ENCODE measurements around the gene TNIK.
"Not testable (repeated sequence)": the region's sequence is repeated elsewhere in the genome, so short reads cannot be mapped to it uniquely, and the experiment has no call there.

TNIK gene

DNA sequence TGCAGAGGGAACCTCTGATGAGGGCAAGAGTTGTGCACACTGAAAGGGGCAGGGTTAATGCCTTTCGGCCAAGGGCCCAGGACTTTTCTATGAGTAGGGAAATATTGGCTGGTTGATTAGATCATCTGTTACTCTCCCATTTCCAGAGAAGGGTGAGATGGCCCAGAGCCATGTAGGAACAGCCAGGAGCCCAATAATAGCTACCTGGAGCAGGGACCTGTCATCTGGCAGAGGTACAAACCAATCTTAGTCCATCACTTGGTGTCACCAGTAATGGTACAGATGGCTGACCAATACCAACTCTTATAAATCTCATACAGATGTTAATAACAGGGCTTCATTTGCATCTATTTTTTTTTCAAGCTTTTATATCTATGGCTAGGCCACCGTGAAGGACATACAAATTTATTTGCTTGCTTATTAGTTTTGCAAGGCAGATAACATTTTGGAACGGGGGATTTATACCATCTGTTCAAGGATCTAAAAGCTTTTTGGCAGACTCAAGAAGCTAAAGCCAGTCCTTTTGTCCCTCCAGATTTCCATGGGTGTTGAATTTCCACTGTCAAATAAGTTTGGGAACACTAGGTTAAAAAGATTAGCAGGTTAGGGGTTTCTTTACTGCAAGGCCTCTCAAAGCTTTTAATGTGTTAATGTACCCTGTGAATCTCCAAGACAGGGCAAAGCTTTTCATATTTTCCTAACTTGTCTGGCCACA lies 79.3 kb downstream of the TNIK start:
- no peak for DNase-seq

DNA sequence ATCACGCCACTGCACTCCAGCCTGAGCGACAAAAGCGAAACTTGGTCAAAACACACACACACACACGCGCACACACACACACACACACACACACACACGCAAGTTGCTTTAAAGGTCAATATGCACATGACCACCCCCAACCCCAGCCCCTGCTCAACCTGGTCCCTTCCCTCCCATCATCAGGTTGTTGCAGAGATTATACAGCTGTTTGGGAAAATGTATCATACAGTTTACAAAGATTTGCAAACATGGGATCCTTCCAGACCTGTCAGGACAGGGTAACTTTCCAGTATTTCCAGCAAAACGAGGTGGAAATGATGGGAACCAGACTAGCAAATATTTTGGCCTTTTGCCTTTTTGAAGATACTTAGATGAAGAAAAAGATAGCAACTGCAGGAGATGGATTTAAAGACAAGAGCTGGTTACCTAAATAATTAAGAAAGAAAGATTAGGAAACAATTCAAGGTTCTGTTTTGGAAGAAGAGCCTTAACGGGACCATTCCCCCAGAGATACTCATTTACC lies 80.2 kb downstream of the TNIK start:
- DNase-seq: no peak

DNA sequence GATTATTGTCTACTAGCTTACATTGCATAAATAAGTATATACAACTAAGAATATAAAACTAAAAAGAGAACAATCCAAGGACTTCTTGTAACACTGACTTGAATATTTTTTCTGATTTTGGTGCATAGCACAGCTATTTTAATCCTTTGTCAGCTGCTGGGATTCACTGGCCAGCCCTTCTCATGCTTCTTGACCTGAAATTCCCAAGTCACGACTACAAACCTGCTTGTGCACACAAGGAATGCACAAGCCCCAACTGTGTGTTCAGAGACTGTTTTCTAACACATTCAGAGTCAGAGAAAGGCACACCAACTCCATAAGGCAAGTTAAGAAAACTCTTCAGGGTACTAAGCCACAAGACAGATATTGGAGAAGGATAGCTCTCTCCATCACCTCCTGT lies 80.9 kb downstream of the TNIK start:
- no peak for DNase-seq

DNA sequence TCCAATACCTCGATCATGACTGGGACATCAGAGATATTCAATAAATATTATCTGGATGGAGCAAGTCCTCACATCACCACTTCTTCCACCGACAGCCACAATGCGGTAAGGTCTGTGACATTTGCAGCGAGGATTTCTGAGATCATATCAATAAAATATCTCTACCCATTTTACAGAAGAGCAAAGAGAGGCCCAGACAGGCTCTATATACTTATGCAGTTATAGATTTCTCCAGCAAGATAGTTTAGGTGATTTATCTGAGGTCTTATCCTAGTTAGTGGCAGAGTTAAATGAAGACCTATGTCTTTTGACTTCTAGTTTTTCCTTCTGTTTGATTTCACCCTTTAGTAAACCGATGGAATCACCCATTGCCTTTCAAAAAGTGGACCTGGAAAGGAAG lies 81.6 kb downstream of the TNIK start:
- no peak for DNase-seq

DNA sequence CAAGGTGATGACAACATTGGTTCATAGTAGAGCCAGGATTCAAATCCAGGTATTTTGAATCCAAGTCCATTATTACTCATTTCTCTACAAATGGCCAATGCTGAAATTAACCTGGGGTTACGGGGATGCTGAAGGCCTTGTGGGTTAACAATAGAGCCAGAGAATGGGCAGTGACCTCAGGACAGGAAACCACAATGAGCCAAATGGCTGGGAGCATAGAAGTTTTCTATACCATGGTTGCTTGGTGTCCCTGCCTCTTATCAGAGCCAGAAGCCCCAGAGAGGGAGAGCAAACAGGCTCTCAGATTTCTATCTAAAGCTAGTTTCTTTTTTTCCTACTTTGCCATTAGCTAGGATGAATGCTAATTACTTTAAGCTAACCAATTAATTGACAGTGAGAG lies 82.3 kb downstream of the TNIK start:
- DNase-seq: no peak

DNA sequence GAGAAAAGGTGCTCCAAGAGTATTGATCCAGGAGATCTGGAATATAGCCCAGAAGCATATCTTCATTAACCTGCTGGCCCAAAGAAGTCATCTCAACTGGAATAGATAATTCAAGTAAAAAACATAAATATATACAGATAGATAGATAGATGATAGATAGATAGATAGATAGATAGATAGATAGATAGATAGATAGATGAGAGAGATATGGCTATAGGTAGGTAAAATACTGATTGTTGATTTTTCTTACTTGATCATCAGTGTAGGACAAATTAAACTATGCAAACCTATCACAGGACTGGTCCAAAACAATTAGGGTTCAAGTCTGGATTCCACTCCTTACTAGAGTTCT lies 83.6 kb downstream of the TNIK start:
- DNase-seq: no peak

DNA sequence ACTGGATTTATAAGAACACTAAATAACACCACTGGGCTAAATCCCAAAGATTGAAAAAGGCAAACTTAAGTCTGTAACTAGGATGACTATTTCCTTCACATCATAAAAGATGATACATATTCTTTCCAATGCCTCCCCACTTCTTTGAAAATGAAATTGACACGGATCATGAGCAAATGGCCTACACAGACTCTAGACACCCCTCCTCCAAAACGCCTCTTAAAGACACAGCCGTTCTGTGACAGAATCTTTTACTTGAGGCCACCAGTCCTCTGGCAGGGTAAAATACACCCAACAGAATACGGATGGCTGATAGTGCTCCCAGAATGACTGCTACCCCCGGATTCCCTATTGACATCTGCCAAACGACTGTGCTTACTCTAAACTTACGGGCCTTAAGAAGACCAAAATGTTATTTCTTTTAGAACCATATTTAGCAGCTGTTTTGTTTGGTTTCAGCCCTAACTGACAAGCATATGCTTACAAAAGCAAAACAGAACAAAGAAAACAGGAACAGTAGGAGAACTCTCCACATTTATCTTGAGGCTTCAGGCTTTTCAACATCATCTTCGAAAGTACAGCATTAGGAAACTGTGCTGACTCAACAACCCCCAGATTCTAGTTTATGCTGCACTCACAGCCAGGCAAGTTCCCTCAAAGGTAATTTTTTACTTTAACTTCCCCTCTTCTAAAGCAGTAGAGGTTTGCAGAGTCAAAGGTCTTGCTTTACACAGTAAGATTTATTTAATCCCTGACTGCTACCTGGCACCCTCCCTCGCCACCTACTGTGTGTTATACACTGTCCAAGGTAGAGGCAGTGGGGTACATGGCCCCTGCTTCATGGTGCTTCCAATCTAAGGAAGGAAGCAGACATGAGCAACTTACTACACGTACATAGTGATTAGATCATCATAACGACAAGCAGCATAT lies 84.3 kb downstream of the TNIK start:
- no peak for DNase-seq

DNA sequence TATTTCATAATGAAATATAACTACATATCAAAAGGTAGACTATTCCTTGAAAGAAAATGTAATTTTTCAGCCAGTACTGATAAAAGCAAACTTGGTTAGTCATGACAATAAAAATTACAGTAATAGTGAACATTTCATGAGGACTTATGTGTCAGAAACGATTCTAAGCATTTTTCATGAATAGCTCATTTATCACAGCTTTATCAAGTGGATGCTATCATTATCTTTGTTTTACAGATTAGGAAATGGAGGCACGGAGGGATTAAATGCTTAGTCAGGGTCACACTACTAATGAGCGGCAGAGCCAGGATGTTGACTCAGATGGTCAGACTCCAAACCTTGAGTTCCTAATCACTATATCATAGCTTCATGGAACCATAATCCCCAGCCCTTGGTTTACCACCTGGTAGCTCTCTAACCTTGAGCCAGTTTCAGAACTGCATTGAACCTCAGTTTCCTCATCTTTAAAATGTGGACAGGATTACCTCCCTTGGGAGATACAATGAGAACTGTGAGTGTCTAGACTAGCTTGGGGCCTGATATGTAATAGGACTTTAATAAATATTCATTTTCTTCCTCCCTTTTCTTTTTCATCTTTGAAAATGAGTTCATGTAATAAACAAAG lies 85.4 kb downstream of the TNIK start:
- DNase-seq: no peak

DNA sequence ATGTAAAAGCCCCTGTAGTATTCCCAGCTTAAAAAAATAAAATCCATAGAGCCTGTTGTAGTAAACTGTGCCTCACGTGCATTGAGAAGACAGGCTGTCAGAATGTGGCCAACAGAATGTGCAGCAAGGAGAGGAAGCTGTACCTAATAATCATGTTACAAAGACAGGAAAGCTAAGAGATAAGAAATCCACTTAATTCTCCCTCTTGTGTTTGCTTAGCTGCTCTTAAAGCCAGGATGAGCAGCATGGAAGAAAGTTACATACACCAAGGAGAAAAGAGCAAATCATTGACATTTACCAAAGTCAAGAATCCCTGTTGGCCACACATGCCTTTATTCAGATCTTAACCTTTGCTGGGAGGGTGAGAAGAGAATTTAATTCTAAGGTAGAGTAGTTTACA lies 85.9 kb downstream of the TNIK start:
- DNase-seq: no peak

DNA sequence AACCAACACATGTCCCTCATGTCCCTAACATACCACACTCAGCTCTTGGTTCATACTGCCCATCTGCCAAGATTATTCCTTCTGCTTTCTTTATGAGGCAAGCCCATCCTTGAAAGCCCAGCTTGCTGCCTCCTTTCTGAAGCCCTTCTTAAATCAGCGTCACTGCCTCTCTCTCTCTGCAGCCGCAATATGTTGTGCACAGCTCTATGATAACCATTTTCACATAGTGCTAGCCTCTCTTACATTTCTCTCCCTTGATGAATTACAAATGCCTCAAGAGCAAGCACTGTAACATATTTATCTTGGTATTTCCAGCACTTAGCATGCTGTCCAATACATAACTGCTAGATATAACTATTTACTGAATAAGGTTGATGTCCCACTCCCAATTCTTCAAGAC lies 86.5 kb downstream of the TNIK start:
- no peak for DNase-seq

DNA sequence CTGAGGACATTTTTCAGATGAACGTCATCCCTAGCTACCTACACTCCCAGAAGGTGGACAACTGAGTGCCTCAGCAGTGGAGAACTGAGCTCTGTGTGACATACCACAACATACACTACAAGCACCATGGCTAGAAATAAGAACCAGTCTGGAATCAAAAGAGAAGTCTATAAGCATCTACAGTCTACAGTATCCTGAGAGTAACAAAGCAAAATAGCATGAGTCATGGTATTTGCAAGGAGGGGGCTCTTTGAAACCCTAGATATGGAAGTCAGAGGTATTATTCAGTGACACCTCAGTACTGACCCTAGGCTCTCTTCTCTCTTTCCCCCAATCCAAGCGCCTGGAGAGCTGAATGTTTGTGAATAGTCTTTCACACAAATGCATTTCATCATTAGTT lies 87.5 kb downstream of the TNIK start:
- DNase-seq: no peak

DNA sequence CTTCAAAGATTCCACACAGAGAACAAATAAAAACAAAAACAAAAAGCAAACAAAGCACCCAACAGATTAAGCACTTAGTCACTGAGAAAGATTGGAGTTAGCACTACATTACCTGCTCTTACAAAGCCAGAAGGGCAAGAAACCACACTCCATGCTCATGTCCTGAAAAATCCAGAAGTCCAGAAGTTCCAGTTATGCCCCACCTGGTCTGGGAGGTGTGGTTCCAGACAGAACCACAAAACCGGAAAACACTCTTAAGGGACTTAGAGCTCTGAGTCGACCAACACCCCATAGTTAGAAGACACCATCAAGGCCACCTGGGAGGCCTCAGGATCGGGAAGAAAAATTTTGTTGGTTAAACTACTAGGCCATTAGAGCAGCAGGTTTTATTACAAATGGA lies 88.9 kb downstream of the TNIK start:
- no peak for DNase-seq

DNA sequence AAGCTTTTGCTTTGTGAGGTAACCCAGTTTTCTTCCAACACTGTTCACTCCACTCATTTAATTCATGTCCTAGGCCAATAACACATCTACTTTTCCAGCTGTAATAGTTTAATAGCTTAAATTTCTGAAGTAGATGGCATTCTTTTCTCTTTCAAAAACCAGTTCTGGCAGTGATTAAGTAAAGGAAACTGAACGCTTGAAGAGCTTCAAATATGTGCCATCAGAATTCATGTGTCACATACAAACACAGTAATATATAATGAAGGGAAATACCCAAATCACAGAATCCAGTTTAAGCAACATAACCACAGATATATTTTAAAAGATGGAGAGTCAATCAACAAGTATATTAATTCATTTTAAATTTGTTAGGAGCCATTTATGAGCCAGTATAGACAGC lies 91.0 kb downstream of the TNIK start:
- DNase-seq: no peak

DNA sequence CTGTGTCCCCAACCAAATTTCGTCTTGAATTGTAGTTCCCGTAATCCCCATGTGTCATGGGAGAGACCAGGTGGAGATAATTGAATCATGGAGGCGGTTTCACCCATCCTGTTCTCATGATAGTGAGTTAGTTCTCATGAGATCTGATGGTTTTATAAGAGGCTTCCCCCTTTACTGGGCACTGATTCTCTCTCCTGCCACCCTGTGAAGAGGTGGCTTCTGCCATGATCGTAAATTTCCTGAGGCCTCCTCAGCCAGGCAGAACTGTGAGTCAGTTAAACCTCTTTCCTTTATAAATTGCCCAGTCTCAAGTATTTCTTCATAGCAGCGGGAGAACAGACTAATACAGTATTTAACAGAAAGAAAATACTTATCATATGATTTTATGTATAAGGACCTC lies 93.5 kb downstream of the TNIK start:
- not testable (repeated sequence) for DNase-seq

DNA sequence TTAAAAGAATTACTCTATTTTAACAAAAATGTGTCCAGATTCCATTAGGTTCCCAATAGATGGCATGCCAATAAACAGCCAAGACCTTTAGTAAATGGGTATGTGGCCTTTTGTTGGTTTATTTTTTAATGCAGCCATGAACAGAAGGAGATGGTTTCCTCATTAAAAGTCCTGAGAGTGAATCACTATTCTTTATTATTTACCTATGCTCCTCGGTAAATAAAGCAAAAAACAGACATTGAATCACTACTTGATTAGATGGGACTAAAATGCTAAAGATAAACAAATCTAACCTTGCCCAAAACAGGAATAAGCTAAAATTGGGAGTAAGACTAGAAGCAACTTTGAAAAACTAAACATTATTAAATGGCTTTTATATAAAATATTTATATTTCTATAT lies 94.2 kb downstream of the TNIK start:
- no peak for DNase-seq

DNA sequence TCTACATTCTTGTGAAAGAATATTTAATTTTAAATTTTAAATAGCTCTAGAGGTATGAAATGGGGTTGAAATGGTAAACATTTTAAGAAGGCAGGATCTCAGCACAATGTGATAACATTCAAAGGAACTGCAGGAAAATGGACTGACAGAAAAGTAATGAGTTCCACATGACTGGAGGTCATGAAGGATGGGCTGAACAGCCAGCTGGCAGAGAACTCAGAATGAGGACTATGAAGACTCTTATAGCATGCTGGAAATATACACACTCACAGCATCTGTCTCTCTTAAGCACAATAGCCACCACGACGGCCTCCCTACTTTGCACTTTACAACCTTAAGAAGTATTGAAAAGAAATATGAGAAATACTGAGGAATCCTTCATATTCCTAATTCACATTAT lies 94.7 kb downstream of the TNIK start:
- DNase-seq: no peak

DNA sequence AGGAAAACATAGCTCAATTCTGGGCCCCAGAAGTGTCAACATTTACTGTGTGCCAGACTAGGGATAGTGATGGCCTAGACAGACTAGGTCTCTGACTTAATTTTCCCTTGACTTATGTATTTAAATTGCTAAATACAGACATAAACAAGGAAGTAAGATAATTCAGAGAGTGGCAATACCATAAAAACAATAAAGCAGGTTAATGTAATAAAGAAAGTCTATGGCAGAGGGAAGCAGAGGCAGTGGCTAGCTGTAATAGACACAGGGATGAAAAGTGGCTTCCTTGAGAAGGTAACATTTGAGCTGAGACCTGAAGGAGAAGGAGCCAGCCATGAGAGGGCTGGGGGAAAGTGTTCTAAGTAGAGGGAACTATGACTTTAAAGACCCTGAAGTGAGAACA lies 95.7 kb downstream of the TNIK start:
- DNase-seq: no peak

DNA sequence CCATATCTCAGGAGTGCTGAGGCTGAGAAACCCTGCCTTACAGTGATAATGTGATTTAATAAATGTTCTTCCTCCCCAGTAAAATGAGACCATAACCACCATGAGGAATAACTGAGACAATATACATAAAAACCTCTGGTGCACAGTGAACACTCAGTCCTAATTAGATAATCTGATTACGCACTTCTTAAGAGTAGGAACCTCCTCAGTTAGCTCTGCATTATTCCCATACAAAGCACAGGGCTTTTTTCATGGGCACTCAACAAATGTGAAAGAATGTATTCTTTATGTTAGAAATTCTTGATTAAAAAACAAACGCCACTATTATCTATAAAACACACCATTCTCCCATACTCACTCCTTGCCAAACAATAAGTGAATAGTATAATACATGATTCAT lies 97.0 kb downstream of the TNIK start:
- no peak for DNase-seq

DNA sequence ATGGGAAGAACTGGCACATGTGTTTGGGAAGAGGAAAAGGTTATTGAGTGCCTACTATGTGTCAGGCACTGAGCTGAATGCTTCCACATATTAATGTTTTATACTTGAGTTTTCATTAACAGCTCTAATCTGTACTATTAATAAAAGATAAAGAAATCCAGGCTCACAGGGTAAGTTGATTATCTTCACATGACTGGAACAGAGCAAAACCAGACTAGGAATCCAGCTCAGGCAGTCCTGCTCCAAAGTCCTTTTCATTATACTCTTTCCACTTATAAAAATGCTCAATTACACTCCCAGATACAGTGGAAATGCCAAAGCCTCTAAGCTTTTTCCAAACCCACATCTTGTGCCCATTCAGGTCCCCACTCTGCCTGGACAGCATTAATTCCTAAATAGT lies 97.6 kb downstream of the TNIK start:
- no peak for DNase-seq

DNA sequence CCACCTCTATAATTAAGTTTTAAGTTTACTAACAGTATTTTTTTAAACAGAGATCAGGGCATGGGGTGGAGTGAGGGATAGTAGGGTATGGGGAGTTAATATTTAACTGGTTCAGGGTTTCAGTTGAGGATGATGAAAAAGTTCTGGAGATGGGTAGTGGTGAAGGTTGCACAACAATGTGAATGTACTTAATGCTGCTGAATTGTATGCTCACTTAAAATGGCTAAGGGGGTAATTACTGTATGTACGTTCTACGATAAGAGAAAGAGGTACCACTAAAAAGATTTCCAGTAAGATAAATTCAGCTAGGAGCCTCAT lies 101.4 kb downstream of the TNIK start:
- no peak for DNase-seq

DNA sequence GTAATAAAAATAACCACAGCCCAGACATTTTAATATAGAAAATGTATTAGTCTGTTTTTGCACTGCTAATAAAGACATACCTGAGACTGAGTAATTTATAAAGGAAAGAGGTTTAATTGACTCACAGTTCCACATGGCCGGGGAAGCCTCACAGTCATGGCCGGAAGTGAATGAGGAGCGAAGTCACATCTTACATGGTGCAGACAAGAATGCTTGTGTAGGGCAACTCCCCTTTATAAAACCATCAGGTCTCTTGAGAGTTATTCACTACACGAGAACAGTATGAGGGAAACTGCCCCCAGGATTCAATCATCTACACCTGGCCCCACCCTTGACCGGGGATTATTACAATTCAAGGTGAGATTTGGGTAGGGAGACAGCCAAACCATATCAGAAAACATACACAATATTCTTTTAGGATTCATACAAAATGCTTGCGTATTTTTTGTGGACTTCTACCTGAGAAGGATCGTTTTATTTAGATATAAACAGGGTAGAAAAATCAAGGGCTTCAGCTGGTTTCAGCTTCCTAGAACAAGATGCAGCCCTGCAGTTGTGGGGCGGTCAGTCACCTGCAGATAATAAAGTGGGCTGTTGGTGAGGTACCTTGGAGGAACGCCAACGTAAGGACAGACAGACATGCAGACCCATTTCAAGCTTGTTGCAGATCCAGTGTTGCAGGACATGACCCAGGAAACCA lies 101.9 kb downstream of the TNIK start:
- no peak for DNase-seq

DNA sequence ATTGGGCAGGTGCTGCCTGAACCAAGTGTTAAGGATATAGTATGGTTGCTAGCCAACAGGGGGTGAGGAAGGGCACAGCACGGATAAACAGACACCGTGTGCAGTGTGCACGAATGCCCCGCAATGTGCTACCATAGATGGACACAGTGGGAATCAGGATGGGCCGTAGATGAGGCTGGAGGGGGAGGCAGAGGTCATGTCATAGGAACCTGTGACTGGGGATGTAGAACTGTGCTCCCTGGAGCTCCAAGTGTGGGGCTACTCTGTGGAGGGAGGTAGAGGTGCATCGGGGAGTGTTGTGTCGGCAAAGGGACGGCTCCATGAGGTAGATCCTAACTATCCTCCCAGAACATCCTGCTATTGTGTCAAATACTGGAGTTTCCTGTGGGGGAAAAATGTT lies 102.5 kb downstream of the TNIK start:
- no peak for DNase-seq

DNA sequence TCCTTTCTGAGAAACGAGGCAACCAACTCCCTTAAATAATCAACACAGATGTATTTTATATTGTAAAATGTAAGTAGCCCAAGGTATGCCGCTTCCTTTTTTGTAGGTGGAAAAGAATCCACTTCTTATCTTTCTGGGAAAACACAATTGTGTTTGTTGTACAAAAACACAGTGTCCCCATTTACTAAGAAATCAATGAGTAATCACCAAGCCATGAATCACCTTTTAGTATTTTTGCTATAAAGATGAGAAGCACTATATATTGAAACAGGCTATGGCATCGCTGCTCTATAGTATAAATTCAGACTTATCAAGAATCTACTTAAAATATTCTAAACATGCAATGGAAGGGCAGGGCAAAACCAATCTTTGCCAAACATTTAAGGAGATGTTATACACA lies 104.0 kb downstream of the TNIK start:
- DNase-seq: no peak

Data from NCI-H1105 treated with DMSO at 0.1 percent for 48 hours (cell line).